ENCODE data around the gene RAB17. TPM values are rescaled to one million over a fixed set of nuclear protein-coding genes. Genes with fewer than 3 reads are reported as not detected.
A peak's percentile ranks its signal among the peaks of the same experiment; 100 is the strongest.

RAB17 gene
- polyA plus RNA-seq, 1 donor (not counting 4 experiments of a cell fraction or from before 2014, with no cell fraction given): 2.4 TPM

- DNase-seq (ENCODE audit: low read depth, low spot score) (no peak), FAIRE-seq (no peak)
- Histone ChIP-seq H3K9me1 (ENCODE audit: control insufficient read depth, extremely low read depth, insufficient read depth, low read length) (no peaks in the 10 kb centered on the region), H3K27me3 (ENCODE audit: control insufficient read depth, extremely low read depth, insufficient read depth, low read length) (no peaks in the 10 kb centered on the region), H3K79me2 (ENCODE audit: control insufficient read depth, insufficient read depth, low read length) (no peaks in the 10 kb centered on the region), H3K4me2 (ENCODE audit: control insufficient read depth, extremely low read depth, insufficient read depth, low read depth, low read length) (no peak overlapping the region), H3K9ac (ENCODE audit: control insufficient read depth, extremely low read depth, insufficient read depth, low read length) (no peak overlapping the region), H3K4me3 (ENCODE audit: control insufficient read depth in 2 of 3, extremely low read depth in 1 of 3, insufficient read depth in 2 of 3, low read depth in 1 of 3, low read length in 3 of 3) (no peak overlapping the region), H4K20me1 (ENCODE audit: control insufficient read depth, extremely low read depth, insufficient read depth, low read length) (no peaks in the 10 kb centered on the region), H2AFZ (ENCODE audit: control insufficient read depth, low read length) (peak overlapping the region; percentile 10), H3K4me1 (ENCODE audit: control insufficient read depth, extremely low read depth, insufficient read depth, low read length) (no peaks in the 10 kb centered on the region), H3K9me3 (ENCODE audit: control insufficient read depth, low read depth, low read length) (no peaks in the 10 kb centered on the region), H3K27ac (ENCODE audit: control insufficient read depth, insufficient read depth, low read length) (no peak overlapping the region), H3K36me3 (ENCODE audit: control insufficient read depth in 2 of 2, extremely low read depth in 1 of 2, insufficient read depth in 2 of 2, low read length in 2 of 2) (no peaks in the 10 kb centered on the region)
- TF ChIP-seq CTCF (optimal IDR thresholded peaks at IDR 0.05 in 1 of 3, IDR thresholded peaks at IDR 0.05 in 1 of 3, conservative IDR thresholded peaks at IDR 0.05 in 1 of 3; ENCODE audit: extremely low read depth in 1 of 3, insufficient read depth in 2 of 3, low read length in 3 of 3) (peak in 2 of 3 experiments; percentile 18 to 49), EZH2 (IDR thresholded peaks at IDR 0.05; ENCODE audit: low read length) (no peak)
- dilution Hi-C loops (cut with MboI; ENCODE audit: extremely low pct_ligation_motif_present, low sequenced_read_pairs): no loop called here
These were observed 8.5 kb downstream of the RAB17 start for GRCh38 chr2:237581751-237582746.

- FAIRE-seq (no peak), DNase-seq (ENCODE audit: low read depth, low spot score) (no peak)
- dilution Hi-C loops (cut with MboI; ENCODE audit: extremely low pct_ligation_motif_present, low sequenced_read_pairs): no loop called here
- Histone ChIP-seq H4K20me1 (ENCODE audit: control insufficient read depth, extremely low read depth, insufficient read depth, low read length) (no peaks in the 10 kb centered on the region), H2AFZ (ENCODE audit: control insufficient read depth, low read length) (no peak overlapping the region), H3K27ac (ENCODE audit: control insufficient read depth, insufficient read depth, low read length) (no peak overlapping the region), H3K36me3 (ENCODE audit: control insufficient read depth in 2 of 2, extremely low read depth in 1 of 2, insufficient read depth in 2 of 2, low read length in 2 of 2) (no peaks in the 10 kb centered on the region), H3K9me1 (ENCODE audit: control insufficient read depth, extremely low read depth, insufficient read depth, low read length) (no peaks in the 10 kb centered on the region), H3K4me2 (ENCODE audit: control insufficient read depth, extremely low read depth, insufficient read depth, low read depth, low read length) (no peak overlapping the region), H3K79me2 (ENCODE audit: control insufficient read depth, insufficient read depth, low read length) (no peaks in the 10 kb centered on the region), H3K4me1 (ENCODE audit: control insufficient read depth, extremely low read depth, insufficient read depth, low read length) (no peaks in the 10 kb centered on the region), H3K9me3 (ENCODE audit: control insufficient read depth, low read depth, low read length) (no peaks in the 10 kb centered on the region), H3K9ac (ENCODE audit: control insufficient read depth, extremely low read depth, insufficient read depth, low read length) (no peak overlapping the region), H3K27me3 (ENCODE audit: control insufficient read depth, extremely low read depth, insufficient read depth, low read length) (no peaks in the 10 kb centered on the region), H3K4me3 (ENCODE audit: control insufficient read depth in 2 of 3, extremely low read depth in 1 of 3, insufficient read depth in 2 of 3, low read depth in 1 of 3, low read length in 3 of 3) (no peak overlapping the region)
- TF ChIP-seq EZH2 (IDR thresholded peaks at IDR 0.05; ENCODE audit: low read length) (no peak), CTCF (optimal IDR thresholded peaks at IDR 0.05 in 1 of 3, IDR thresholded peaks at IDR 0.05 in 1 of 3, conservative IDR thresholded peaks at IDR 0.05 in 1 of 3; ENCODE audit: extremely low read depth in 1 of 3, insufficient read depth in 2 of 3, low read length in 3 of 3) (no peak)
These were observed 9.2 kb downstream of the RAB17 start for GRCh38 chr2:237581326-237581725.

Data from keratinocyte (primary cell).